GM21723 (cell line): Measurements from ENCODE around the gene C2CD4A.

Experiments
- ATAC-seq: cut with Tn5 transposase; IDR thresholded peaks from one replicate; pipeline ENCODE4 v1.9.1; 2021; ENCODE audit warnings: mild to moderate bottlenecking, moderate library complexity; ENCODE audit not compliant: unreplicated experiment

Gene C2CD4A

GRCh38 chr15:62059108-62059815 lies 7.5 kb upstream of the C2CD4A start:
- ATAC-seq: no peak

- ATAC-seq: peak; percentile 75
These were observed 7.0 kb upstream of the C2CD4A start for GRCh38 chr15:62059816-62060112.

GRCh38 chr15:62060113-62060895 lies 6.5 kb upstream of the C2CD4A start, which contains the start of gene VPS13C:
TSS of gene VPS13C (minus strand) at chr15:62060447. CDS start at chr15:62060374, 73 bp downstream.
- ATAC-seq: peak; percentile 84

DNA sequence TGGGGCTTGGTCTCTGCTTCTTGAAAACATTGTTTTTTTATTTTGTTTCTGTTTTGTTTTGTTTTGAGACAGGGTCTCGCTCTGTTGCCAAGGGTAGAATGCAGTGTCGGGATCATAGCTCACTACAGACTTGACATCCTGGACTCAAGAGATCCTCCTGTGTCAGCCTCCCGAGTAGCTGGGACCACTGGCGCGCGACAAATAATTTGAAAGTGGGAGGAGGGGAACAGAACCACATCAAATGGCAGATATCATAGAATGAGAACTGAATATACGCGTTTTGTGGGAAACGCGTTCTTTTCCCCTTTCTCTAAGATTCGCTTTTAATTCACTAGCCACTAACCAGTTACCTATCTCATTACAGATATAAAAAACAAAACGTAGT lies 5.9 kb upstream of the C2CD4A start:
- ATAC-seq: peak; percentile 3

DNA sequence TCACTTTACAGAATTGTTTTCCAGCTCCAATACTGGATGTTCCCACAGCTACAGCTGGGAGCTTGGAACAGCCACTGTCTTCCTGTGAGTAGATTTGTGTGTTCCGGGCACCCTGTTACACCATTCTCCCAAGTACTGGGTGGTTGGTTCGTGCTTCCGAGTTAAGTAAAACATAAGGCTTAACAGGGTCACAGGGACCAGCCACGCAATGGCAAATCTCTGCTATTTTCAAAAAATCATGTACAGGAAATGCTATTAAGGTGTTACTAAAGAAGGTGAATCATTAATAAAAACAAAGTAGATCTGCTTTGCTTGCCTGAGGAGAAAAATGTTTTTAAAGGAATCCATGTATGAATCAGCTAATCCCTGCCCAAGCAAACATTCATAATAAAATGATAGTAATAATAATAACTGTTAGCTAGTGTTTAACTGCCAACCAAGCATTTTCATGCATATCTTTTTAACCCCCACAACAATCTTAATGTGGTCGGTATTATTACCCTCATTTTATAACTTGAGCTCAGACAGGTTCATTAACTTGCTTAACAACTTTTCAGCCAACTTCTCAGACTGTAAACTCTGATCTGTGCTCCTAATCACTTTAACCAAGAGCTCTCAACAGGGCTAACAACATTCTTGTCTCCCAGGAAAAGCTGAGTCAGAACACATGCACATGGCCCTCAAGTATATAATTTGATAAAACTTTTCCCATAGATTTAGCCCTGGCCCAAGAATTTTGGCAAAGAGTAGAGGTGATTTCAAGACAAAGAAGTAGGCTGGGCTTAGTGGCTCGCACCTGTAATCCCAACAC lies 2.7 kb upstream of the C2CD4A start:
- no peak for ATAC-seq

DNA sequence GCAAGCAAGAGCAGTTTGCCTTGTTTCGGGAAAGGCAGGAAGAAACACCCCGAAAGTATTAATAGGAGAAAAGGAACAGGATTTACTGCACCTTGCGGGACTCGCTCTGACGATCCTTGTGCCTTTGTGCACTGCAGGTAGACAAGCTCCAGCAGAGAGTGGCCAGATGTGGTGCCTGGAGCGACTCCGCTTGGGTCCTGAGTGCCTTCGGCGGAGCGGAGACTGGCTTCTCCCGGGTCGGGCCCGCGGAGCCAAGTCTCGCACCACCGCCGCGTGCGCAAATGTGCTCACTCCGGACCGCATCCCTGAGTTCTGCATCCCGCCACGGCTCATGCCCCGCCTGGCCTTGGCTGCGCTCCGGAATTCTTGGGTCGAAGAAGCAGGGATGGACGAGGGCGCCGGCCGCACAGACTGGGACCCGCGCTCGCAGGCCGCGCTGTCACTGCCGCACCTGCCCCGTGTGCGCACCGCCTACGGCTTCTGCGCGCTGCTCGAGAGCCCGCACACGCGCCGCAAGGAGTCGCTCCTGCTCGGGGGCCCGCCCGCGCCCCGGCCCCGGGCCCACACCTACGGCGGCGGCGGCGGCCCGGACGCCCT lies 769 bp downstream of the C2CD4A start:
- peak; percentile 24 for ATAC-seq

DNA sequence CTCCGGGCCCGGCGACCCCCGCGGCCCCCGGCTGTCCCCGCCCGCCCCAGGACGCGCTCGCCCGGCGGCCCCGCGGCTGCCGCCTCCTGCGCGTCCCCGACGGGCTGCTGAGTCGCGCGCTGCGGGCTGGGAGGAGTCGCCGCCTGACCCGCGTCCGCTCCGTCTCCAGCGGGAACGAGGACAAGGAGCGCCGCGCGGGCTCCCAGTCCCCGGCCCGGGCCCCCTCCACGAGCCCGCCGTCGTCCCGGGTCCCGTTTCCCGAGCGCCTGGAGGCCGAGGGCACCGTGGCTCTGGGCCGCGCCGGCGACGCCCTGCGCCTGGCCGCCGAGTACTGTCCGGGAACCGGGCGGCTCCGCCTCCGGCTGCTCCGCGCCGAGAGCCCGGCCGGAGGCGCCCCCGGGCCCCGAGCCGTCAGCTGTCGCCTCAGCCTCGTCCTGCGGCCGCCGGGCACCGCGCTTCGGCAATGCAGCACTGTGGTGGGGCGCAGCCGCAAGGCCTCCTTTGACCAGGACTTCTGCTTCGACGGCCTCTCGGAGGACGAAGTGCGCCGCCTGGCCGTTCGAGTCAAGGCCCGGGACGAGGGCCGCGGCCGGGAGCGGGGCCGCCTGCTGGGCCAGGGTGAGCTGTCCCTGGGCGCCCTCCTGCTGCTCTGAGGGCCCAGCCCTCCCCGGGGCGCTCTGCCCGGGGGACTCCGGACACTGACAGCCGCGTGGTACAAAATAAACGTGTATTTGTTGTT lies 1.5 kb downstream of the C2CD4A start:
- peak; percentile 42 for ATAC-seq

GRCh38 chr15:62068810-62069167 lies 2.0 kb downstream of the C2CD4A start:
- no peak for ATAC-seq

DNA sequence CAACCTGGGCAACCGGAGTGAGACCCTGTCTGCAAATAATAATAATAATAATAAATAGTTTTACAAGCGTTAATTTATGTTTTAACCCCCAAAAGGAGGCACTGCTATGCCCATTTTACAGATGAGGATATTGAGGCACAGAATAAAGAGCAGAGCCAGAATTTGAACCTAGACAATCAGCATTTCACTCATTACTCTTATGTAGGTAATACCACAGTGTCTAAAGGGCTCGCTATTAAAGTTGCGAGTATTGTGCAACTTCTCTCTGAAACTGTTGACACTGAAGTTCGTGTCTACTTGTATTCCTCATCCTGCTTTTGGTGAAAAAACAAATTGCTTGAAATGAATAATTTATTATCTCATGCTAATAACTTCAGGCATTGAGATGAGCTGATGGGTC lies 2.8 kb downstream of the C2CD4A start:
- no peak for ATAC-seq

- no peak for ATAC-seq
These were observed 5.0 kb downstream of the C2CD4A start for GRCh38 chr15:62071711-62072308.

DNA sequence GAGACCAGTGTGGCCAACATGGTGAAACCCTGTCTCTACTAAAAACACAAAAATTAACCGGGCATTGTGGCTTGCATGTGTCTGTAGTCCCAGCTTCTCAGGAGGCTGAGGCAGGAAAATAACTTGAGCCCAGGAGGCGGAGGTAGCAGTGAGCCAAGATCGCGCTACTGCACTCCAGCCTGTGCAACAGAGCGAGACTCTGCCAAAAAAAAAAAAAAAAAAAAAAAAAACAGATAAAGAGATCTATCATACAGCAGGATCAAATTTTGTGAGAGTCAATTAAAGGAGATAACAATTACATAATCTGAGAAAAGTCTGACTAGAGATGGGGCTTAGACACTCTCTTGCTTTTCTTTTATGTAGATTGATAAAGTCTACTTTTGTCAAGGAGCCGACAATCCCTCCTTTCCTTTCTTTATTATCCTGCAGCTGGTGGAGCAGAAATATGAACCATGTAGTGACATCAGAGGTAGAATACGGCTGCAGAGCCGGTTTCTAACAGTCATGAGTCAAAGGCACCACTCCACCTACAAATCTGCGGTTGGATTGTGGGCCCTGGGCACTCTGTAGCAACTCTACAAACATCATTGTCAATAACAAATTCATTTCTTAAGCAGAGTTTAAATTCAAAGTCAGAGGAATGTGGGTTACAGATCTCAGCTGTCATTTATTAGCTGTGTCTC lies 9.0 kb downstream of the C2CD4A start:
- no peak for ATAC-seq

DNA sequence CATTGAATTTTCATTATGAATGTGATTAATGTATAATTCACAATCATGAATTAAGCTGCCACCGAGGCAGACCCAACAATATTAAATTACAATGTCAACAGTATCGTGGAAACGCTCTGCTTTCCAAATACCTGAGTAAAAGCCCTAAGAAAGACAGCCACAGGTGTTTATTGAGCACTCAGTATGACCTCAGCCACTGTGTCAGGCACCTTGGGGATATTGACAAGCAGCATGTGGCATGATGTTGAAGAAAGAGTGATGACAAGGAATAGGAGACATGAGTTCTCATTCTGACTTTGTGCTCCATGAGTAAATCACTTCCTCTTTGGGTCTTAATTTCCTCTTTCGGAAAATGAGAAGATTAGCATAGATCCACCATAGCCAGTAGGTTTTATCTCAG lies 12.8 kb downstream of the C2CD4A start:
- no peak for ATAC-seq

DNA sequence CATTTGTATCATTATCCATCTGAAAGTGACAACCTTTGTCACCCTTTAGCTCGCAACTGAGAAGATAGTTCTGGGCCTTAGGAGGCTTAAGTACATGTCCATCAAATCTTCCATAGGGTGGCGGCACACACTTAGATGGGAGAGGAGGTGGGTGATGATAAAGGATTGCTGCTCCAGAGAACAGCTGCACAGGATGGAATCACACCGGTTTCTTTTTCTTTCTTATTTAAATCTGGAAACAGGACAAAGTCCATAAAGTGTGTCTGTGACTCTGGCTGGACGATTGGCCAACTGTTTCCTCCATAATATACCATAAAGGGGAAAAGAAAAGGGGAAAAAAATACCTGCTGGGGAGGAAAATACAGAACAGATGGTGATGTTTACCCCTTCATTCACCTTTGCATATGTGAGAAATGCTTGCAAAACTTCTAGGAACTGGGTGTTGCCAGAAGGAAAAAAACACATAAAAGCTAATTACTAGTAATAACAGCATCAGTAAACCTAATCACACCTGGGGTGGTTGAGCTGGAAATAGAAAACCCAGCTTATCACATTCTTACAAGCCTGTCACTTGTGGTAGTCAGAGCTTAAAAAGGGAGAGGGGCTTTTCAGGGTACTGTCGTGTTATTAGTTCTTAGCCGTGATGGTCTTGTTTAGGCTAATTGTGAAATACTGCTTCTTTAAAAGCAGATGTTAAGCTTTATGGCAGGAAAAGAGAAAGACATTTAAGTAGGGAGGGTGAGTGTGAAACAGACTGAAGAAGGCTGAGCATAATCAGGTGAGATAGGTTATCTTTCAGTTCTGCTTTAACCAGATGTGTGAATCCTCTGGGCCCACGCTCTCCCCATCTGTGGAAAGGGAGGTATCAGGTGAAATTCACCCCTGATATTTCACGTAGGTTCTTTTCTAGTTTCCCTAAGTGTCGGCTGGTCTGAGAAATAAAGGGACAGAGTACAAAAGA lies 16.7 kb downstream of the C2CD4A start:
- no peak for ATAC-seq

GRCh38 chr15:62085740-62086139 lies 19.0 kb downstream of the C2CD4A start:
- no peak for ATAC-seq

DNA sequence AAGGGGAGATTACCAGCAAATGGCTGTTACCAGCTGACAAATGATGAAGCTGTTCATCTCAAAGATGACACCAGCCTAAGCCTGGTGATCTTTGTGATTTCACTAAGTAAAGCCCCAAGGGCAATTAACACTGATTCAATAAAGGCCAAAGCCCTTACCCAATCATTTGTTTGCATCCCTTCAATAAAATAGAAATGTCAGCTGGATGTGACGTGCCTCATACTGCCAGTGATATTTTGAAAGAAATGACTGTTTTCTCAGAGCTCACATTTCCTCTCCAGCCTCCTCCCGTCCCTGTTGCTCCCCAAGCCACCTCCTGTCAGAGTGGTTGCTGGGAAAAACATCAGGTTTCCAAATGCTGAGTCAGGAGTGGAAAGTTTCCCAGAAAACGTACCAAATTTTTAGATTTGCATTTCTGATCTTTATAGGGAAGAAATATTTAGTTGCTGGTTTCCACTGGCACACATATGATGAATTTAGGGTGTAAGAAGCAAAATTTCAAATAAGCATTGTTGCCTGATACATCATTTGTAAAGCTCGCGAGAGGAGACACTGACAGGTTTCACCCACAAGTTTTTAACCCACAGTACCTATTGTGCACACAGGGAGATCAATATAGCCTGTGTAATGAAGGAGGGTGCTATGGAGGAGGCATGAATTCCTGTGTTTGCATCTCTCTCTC lies 21.0 kb downstream of the C2CD4A start:
- ATAC-seq: no peak

DNA sequence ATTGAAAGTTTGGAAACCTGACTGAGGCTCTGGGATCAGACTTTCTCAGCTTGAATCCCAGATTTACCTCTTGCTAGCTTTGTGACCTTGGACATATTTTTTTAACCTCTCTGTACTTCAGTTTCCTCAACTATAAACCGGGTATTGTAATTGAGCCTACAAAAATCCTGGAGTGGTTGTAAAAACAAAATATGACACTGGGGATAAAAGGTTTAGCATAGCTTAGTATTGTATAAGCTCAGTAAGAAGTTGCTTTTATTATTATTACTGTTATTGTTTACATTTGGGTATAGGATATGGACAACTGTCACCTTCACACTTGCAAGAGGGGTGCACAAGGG lies 21.5 kb downstream of the C2CD4A start:
- ATAC-seq: no peak

GRCh38 chr15:62089616-62090015 lies 22.8 kb downstream of the C2CD4A start:
- ATAC-seq: no peak

DNA sequence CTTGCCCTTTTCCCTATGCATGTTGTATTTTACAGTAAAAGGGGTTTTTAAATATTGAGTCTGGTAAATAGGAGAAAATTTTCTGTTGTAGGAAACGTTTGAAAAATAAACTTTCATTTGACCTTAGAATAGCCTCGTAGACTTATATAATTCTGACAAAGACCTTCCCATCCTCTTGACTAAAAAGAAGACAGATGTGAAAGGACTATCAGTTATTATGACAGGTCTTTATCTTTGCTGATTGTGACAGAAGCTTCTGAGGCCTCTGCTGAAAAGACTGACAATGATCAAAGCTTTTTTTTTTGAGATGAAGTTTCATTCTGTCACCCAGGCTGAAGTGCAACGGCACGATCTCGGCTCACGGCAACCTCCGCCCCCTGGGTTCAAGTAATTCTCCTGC lies 24.2 kb downstream of the C2CD4A start:
- ATAC-seq: no peak
